GM19023 (cell line): ENCODE measurements around the gene PDSS2.
"Not testable (repeated sequence)": the region's sequence is repeated elsewhere in the genome, so short reads cannot be mapped to it uniquely, and the experiment has no call there.

Experiments
- ATAC-seq: cut with Tn5 transposase; IDR thresholded peaks from one replicate; pipeline ENCODE4 v1.9.1; 2021; ENCODE audit warnings: mild to moderate bottlenecking, moderate library complexity; ENCODE audit not compliant: unreplicated experiment

The PDSS2 gene

GRCh38 chr6:107186047-107186446, 273.3 kb downstream of the PDSS2 start:
- no peak for ATAC-seq

- no peak for ATAC-seq
Measured at GRCh38 chr6:107185391-107185970, 273.9 kb downstream of the PDSS2 start.

GRCh38 chr6:107184435-107184834, 274.9 kb downstream of the PDSS2 start:
- ATAC-seq: no peak

DNA sequence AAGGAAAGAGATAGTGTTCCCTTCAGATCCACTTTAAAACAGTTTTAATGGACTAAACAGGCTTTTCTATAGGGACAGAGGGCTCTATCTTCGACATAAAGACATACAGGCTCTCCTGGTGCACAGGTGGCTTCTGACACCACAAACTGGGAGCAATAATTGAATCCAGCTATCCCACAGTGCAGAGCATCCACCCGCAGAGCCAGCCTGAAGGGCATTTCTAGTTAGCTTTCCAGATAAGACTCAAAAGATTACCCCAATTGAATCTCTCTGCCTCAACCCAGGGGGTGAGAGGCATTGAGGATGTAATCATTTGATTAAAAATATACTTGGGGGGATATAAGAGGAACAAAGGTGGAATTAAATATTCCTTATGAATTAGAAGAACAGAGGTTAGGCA, 279.3 kb downstream of the PDSS2 start:
- no peak for ATAC-seq

DNA sequence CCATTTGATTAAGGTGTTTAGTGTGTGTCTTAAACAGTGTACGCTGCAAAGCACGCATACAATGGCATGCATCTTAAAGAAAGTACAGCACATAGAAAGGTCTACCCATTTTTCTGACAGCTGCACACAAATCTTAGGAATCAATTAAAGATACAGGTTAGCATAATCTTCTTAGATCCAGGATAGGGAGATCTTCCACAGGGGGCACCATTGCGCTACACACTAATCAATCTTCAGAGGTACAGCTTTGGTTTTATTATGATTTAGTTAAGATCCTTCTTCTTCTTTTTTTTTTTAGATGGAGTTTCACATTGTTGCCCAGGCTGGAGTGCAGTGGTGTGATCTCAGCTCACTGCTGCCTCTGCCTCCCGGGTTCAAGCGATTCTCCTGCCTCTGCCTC, 280.4 kb downstream of the PDSS2 start:
- ATAC-seq: no peak

DNA sequence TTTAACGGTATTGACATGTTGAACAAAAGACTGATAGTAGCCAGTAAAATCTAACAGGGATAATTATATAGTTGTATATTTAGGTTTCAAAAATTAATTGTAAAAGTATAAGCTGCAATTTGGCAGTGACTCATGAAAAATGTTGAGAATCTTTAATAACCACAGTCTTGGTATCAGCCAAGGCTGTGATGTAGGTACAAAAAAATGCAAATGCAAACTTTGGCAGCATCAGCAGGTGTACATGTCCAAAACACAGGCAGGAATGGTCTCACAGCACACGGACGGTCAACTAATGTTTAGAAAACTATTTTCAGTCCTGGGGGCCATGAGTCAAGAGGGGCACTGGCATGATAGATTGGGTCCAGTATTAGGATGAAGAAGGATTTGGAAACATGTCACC, 285.6 kb downstream of the PDSS2 start:
- ATAC-seq: no peak

- no peak for ATAC-seq
Measured at GRCh38 chr6:107171513-107171912, 287.9 kb downstream of the PDSS2 start.

DNA sequence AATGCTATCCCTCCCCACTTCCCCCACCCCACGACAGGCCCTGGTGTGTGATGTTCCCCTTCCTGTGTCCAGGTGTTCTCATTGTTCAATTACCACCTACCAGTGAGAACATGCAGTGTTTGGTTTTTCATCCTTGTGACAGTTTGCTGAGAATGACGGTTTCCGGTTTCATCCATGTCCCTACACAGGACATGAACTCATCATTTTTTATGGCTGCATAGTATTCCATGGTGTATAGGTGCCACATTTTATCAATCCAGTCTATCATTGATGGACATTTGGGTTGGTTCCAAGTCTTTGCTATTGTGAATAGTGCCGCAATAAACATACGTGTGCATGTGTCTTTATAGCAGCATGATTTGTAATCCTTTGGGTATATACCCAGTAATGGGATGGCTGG, 295.1 kb downstream of the PDSS2 start:
- ATAC-seq: not testable (repeated sequence)

GRCh38 chr6:107161521-107161920, 297.8 kb downstream of the PDSS2 start:
- no peak for ATAC-seq

- ATAC-seq: no peak
Measured at GRCh38 chr6:107156617-107157016, 302.7 kb downstream of the PDSS2 start.

DNA sequence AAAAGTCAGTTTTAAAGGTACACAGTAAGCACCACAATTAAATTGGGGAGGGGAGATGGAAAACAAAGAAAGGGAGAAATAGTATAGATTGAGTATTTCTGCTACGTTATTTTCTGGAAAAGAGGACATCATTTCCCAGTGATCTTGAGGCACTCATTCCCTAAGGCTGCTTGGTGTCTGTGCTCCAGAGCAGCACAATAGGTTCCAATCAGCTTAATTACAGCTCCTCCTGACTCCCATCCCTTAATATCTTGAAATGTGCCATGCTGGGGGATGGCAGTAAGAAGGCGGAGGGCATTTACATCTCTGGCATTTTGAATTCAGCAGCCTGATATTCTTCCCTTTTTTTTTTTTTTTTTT, 304.6 kb downstream of the PDSS2 start:
- ATAC-seq: no peak

DNA sequence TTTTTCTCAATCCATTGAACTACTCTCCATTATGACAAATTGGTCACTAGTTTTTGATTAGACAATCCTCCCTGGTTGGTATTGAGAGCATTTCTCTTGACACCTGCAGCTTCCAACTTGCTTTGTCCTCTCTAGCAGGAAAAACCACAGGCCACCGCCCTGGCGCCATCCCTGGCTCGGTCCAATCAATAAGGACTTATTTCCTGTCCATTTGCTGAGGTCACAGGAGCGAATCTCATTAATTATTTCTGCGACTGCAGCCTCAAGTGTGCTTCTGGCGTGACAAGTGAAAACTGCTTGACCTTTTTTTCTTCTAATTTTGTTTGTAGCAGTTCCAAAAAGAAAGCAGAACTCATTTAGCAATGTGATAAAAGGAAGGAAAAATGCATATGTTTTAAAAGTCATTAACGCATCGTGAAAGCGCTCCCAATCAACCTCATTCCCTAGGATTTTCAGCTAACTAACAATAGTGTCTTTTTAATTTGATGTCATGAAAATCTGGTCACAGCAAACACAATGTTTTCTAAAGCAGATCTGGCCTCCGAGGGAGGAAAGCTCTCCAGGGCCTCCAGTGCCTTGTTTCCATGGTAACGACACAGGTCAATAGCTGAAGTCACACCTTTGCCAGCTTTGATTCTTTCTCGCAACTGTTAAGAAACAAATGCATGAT, 305.1 kb downstream of the PDSS2 start:
- ATAC-seq: no peak

- no peak for ATAC-seq
Measured at GRCh38 chr6:107152638-107153430, 306.5 kb downstream of the PDSS2 start.

DNA sequence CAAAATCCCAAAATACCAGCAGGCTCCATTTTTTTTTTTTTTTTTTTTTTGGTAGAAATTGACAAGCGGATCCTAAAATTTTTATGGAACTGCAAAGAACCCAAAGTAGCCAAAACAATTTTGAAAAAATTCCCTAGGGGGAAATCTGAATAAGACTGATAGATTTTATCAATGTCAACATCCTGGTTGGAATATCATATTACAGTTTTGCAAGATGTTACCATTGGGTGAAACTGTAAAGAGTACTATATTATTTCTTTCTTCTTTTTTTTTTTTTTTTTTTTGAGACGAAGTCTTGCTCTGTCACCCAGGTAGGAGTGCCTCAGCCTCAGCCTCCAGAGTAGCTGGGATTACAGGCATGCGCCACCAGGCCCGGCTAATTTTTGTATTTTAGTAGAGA, 314.7 kb downstream of the PDSS2 start:
- no peak for ATAC-seq

DNA sequence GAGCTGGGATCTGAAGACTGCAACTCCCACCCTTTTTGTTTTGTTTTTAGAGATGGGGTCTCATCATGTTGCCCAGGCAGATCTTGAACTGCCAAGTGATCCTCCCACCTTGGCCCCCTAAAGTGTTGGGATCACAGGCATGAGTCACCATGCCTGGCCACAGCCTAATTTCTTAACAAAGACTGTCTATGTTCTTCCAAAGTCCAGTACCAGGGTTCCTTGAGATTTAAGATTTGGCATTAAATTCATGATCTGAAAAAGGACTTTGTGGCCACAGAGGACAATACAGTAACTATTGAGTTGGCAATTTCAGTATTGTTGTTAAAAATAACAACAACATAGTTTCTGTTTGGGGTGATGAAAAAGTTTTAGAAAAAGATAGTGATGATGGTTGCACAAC, 315.4 kb downstream of the PDSS2 start:
- ATAC-seq: no peak

DNA sequence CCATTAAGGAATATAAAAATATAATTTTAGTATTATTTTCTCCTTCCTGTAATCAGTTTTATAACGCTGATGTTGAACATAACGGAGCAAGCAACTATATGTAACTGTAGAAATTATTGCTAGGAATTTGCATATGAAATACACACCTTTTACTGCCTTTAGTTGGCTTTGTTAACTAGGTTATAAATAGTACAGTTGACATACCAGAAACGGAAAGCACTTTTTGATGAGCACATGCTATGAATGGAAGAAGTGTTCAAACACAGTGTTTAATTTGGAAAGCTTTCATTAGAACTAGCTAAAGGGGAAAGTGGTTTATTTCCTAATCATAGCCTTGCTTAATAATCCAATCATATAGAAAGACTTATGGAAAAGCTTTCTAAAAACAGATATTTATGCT, 318.8 kb downstream of the PDSS2 start:
- ATAC-seq: no peak

- ATAC-seq: not testable (repeated sequence)
Measured at GRCh38 chr6:107136324-107136723, 323.0 kb downstream of the PDSS2 start.

- not testable (repeated sequence) for ATAC-seq
Measured at GRCh38 chr6:107135048-107135680, 324.2 kb downstream of the PDSS2 start.

DNA sequence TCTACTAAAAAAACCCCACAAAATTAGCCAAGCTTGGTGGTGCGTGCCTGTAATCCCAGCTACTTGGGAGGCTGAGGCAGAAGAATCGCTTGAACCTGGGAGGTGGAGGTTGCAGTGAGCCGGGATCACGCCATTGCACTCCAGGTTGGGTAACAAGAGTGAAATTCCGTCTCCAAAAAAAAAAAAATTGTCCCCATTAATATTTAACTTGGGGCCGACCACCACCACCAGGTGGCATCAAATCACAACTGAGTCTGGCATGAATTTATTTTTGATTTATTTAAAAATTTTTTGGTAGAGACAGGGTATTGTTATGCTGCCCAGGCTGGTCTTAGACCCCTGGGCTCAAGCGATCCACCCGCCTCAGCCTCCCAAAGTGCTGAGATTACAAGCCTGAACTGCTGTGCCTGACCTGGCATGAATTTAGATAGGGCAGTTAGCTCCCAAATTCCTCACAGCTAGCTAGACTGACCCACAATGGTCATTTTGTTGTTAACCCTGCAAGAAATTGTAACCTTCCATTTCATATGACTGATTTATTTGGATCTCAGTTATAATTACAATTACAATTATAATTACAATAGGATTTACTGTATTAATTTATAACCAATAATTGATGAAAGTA, 326.9 kb downstream of the PDSS2 start:
- no peak for ATAC-seq

- no peak for ATAC-seq
Measured at GRCh38 chr6:107129370-107129925, 329.9 kb downstream of the PDSS2 start.

GRCh38 chr6:107128577-107128976, 330.8 kb downstream of the PDSS2 start:
- ATAC-seq: no peak
